GM15510 (cell line): ENCODE results near the gene HDHD3.

ENCODE experiments used
- POLR2A ChIP-seq: IDR thresholded peaks from 3 replicates; pipeline ENCODE4 v1.6.1; 2011; ENCODE audit warnings: borderline replicate concordance; ENCODE audit not compliant: insufficient read length; ENCODE audit errors: extremely low read depth

HDHD3 gene

DNA sequence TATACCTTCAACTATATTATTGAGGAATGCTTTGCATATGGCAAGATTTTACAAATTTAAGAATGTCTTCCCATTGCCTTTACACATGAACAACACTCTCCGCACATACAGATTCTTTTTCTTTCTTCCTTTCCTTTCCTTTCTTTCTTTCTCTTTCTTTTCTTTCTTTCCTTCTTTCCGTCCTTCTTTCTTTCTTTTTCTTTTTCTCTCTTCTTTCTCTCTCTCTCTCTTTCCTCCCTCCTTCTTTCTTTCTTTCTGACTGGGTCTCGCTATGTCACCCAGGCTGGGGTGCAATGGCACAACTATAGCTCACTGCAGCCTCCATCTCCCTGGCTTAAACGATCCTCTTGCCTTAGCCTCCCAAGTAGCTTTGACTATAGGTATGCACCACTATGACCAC, 50.6 kb downstream of the HDHD3 start:
- TF ChIP-seq POLR2A: no peak
